CD4-positive, alpha-beta T cell treated with Interleukin-15 for 4 hours (primary cell): ENCODE data around the gene RPL35.

Experiments used
- DNase-seq: peaks from one replicate; pipeline ENCODE4 v3.0.0-alpha.2; 2020; ENCODE audit warnings: low spot score

Gene RPL35

DNA sequence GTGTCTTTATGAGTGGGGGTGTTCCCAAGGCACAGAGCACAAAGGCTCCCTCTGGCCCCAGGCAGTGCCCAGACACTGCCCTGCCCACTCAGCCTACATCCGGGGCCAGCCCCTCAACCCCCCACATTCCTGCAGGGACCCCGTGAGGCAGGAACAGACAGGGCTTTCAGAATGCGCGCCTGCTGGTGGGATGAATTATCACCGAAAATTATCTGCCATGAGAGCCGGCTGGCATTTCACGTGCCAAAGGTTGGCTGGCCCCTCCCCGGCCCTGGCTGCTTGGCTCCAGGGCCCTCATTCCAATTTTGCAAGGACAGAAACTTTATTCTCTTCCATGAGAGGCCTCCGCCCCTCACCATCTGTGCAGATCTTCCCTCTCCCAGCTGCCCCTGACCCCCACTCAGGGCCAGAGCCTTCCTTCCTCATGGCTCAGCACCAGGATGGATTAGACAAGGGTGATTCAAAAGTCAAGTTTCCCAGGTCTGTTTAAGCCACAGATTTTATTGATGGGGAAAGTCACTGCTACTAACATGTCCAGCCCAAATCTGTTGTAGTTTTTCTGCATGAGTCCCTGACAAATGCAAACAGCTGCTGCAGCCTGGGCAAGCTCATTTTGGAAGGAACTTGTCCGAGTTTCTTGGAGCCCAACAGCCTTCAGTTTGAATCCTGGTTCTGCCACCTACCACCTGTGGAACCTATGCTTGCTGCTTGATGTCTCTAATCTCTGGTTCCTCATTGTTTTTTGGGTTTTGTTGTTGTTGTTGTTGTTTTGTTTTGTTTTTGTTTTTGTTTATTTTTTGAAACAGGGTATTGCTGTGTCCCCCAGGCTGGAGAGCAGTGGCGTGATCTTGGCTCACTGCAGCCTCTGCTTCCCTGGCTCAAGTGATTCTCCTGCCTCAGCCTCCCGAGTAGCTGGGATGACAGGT is 40.8 kb downstream of the RPL35 start:
- no peak for DNase-seq

DNA sequence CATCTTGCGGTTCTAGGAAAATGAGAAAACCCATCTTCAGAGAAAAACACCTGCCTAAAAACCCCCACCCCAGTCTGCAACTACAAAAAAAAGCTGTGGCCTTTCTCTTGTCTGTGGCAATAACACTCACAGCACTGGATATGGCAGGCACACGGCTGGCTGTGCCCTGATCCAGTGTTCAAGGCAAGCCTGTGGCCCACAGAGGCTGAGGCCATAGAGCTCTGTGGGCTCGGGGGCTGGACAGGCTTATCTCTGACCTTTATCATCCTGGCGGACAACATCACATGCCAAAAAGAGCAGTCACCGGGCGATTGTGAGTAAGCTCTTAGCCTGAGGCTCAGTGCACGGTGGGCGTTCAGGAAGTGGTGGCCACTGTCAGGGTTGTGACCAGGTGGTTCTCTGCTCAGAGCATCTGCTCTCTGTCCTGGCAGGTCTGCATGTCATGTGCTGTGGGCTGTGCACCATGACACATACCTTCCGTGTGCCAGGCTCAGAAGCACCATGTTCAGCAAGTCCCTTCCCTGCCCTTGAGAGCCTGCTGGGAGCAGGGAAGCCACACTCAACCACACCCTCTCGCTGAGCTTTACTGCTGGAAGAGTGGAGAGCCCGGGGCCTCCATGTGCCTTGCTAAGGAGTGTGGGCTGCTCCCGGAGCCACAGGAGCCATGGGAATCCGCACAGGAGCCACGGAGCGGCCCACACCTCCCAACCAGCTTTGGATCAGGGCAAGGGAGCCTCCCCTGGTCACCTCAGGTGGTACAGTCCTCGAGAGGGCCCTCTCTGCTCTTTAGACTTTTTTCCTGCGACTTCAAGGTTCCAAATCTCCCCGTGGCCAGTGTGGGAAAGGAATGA is 43.1 kb downstream of the RPL35 start:
- no peak for DNase-seq

DNA sequence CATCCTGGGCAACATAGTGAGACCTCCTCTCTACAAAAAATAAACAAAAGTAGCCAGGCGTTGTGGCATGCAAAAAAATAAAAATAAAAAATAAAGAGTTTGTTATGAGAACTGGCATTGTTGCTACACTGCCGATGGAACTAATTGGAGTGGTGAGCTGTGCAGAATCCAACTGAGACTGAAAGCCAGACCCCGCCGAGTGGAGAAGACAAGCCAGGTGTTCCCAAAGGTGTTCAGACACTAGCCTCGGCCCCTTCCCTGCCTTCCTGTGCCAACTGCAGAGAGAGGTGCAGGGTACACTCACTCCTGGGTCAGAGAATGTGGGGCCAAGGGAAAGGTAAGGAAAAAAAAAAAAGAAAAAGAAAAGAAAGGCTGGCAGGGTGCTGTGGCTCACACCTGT is 46.2 kb downstream of the RPL35 start:
- no peak for DNase-seq

DNA sequence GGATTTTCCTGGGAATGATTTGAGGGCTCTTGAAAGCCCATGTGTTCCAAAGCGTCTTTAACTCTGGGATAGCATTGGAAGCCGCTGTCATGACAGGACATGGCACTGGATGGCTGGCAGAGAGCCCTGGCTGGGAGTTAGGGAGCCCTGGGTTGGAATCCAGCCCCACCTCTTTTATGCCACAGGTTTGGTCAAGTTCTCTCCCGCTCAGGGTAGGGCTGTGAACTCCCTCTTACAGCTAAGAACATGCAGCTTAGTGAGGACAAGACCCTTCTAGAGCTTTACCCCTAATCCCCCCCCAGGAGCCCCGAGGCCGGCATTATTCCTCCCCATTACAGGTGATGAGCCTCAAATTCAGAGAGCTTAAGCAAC is 47.6 kb downstream of the RPL35 start:
- no peak for DNase-seq

DNA sequence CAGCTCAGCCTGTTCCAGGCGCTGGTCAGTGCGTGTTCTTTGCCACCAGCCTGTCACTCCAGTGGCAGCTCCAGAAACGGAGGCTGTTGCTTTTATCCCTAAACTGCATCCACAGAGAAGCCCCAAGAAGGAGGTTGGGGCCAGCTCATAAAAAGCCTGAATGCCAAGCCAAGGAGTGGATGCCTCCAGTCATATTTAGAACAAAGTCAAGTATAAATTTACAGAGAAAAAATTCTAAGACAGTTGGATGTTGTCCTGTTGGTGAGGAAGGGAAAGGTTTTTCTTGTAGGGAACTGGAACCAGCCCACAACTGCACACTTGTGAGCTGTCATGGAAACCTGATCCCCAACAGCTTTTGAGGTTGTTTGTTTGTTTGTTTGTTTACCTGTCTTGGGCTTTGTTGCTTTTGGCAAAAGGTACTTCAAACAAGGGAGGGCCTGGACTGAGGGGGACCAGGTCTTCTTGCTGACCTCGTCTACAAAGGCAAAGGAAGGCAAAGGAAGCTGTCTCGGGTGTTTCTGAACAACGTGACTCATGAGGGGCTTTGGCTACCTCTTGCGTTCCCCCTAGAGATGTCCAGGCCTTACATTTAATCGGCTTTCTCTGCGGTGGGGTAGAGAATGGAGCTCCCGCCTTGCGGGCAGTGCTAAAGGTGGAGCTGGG is 48.1 kb downstream of the RPL35 start:
- DNase-seq = no peak

DNA sequence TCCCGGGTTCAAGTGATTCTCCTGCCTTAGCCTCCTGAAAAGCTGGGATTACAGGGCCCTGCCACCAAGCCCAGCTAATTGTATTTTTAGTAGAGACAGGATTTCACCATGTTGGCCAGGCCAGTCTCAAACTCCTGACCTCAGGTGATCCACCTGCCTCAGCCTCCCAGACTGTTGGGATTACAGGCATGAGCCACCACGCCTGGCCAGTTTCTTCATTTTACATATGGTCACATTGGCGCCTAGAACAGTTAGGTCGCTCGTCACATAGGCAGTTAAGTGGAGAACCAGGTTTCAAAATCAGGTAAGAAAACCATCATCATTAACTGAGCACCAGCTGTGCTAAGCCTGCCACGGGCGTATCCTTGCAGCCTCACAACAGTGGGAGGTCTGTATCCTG is 48.7 kb downstream of the RPL35 start:
- no peak for DNase-seq

DNA sequence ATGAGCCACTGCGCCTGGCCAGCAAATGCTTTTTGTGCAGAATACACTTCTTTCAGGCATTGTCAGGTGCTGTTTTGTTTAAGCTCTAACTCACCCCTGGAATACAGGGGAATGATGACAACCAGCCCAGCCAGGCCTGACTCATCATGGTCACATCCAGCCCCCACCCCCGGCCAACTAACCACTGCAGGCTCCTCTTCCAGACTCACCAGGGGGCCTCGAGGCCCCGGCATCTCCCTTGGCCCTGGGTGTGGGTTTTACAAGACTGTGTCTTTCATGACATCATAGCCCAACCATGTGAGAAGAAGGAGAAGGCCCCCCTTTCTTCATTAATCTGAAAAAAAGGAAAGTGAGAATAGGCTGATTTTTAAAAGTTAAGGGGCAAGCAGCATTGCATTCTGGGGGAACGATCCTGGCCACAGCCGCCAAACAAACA is 49.3 kb downstream of the RPL35 start:
- DNase-seq = no peak

DNA sequence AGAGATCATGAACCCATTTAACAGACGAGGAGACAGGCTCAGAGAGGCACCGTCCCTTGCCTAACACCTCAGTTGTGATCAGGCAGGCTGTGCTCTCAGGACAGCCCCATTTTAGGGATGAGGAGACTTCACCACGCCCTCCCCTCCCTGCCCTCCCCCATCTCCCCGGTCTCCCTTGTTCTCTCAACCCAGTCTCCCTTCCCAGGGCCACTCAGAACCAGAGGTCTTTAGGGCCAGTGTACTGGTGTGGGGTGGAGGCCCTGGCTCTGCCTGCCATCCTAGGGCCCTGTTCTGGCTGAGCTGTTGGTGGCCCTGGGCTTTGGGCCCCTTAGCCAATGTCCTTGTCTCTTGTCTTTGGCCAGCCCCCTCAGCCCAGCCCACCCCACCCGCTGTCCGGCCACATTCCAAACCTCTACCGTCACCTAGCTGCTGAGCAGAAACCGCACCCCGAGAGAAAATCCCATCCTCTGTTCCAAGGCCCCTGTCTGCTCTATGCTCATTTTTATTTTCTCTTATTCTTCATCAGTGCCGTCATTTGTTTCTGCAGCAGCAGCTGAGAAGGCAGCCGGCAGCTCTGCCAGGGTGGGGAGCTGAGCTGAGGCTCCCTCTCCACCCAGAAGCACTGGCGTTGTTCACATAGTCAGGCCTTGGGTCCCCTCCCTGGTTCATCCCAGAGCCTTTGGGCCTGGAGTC is 50.9 kb downstream of the RPL35 start:
- DNase-seq = no peak

DNA sequence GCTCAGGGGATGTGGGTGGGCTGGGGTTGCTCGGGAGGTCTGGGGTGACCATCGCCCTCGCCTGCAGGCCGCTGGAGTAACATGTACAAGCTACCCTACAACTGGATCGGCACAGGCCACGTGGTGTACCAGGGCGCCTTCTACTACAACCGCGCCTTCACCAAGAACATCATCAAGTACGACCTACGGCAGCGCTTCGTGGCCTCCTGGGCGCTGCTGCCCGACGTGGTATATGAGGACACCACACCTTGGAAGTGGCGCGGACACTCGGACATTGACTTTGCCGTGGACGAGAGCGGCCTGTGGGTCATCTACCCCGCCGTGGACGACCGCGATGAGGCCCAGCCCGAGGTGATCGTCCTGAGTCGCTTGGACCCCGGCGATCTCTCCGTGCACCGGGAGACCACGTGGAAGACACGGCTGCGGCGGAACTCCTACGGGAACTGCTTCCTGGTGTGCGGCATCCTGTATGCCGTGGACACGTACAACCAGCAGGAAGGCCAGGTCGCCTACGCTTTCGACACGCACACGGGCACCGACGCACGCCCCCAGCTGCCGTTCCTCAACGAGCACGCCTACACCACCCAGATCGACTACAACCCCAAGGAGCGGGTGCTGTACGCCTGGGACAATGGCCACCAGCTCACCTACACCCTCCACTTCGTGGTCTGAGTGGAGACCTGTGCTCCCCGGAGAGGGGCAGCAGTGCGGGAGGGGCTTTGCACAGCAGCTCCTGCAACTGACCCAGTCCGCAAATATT is 51.8 kb downstream of the RPL35 start:
- no peak for DNase-seq

DNA sequence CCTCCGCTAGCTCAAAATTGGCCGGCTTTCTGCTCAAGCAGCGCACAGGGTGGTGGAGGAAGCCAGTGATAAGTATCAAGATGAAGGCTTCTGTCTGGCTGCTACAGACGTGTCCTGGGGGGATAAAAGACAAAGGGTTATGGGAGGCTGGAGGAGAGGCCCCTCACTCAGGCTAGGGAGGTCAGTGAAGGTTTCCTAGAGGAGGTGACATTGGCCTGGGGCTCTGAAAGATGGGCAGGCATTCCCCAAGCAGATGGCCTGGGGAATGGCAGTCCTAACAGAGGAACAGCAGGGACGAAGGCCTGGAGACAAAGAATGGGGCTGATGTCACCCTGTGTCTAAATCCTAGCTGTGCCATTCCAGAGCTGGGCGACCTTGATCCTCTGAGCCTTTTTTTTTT is 52.5 kb downstream of the RPL35 start:
- DNase-seq = no peak

DNA sequence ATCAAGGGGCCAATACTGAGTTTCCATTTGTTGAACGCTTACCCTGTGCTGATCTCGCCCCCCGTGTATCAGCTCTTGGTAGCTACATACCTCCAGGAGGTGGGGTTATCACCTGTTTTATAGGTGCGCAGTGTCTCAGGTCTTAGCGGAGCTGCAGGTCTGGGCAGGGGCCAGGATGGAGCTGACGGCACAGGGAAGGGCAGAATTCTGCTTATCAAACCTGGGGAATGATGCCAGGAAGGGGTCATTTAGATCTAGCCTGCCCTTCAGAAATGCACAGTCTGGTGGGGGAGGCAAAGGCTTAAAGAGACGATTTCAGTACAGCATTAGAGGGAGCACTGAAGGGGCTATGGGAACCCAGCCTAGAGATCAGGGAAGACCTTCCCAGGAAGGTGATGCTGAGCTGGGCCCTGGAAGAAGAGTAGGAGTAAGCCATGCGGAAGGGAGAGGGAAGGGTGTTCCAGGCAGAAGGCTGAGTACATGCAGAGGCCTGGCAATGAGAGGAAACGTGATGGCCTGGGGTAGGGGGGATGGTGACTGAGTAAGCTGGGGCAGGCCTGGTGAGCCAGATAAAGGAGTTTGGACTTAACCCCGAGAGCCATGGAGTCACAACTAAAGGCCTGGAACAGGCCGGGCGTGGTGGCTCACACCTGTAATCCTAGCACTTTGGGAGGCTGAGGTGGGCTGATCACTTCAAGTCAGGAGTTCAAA is 53.4 kb downstream of the RPL35 start:
- no peak for DNase-seq
